ENCODE data around the gene APBA2. TPM values are rescaled to one million over a fixed set of nuclear protein-coding genes. Genes with fewer than 3 reads are reported as not detected.

Gene APBA2
- polyA plus RNA-seq, 2 of the 4 experiments (the other 2 are of a cell fraction) = 11.4 to 12.6 TPM

- FAIRE-seq = no peak
- POLR2A ChIA-PET = no interaction called here
- DNase-seq (ENCODE audit: low read depth in 1 of 2, low spot score in 1 of 2) = no peak
- ATAC-seq = no peak
- TF ChIP-seq ELK1 (IDR thresholded peaks at IDR 0.05; ENCODE audit: low read depth, low read length) (no peak), KDM5A (IDR thresholded peaks at IDR 0.05) (no peak), RCOR1 (IDR thresholded peaks at IDR 0.05; ENCODE audit: low read depth, low read length) (no peak), SMC3 (IDR thresholded peaks at IDR 0.05) (no peak), CHD4 (IDR thresholded peaks at IDR 0.05; ENCODE audit: borderline replicate concordance) (no peak), ZFP36 (IDR thresholded peaks at IDR 0.05; ENCODE audit: borderline replicate concordance, partially characterized antibody) (no peak), TFCP2L1 (CRISPR knock-in tag; IDR thresholded peaks at IDR 0.05) (no peak), CBX8 (IDR thresholded peaks at IDR 0.05) (no peak), TP53 (CRISPR knock-in tag; IDR thresholded peaks at IDR 0.05) (no peak), PBX3 (IDR thresholded peaks at IDR 0.05) (no peak), FOXS1 (CRISPR knock-in tag; IDR thresholded peaks at IDR 0.05) (no peak), USF2 (IDR thresholded peaks at IDR 0.05) (no peak), HOXB13 (CRISPR knock-in tag; IDR thresholded peaks at IDR 0.05; ENCODE audit: low read depth) (no peak), JUN (IDR thresholded peaks at IDR 0.05) (no peak), SREBF2 (IDR thresholded peaks at IDR 0.05) (no peak)
- 86% methylated on average over 18 of the region's 18 CpGs for WGBS (ENCODE audit: missing lambda C conversion rate)
- H3K4me3 ChIP-seq = no peak overlapping the region
- no peak overlapping the region for H3K27ac ChIP-seq
- no peaks in the 10 kb centered on the region; the same call in 2 of the 3 replicates for H3K9me3 ChIP-seq
- H3K4me1 ChIP-seq = no peaks in the 10 kb centered on the region
- CTCF ChIA-PET = interaction anchor here (0.5 to 1.7 kb wide), 2 partner anchors 20 to 38 kb away, joined by 3 read pairs; no protein-coding TSS in a partner anchor
- H3K4me2 ChIP-seq = no peak overlapping the region
Observed at GRCh38 chr15:29053661-29054131, 167.9 kb downstream of the APBA2 start.

- Histone ChIP-seq H3K27ac (no peak overlapping the region), H3K4me3 (no peak overlapping the region), H3K9me3 (no peaks in the 10 kb centered on the region; the same call in 2 of the 3 replicates), H3K4me1 (no peaks in the 10 kb centered on the region), H3K4me2 (no peak overlapping the region)
- ChIA-PET CTCF (no interaction called here), POLR2A (no interaction called here)
- no peak for FAIRE-seq
- no peak for ATAC-seq
- no peak for TF ChIP-seq MAFK (IDR thresholded peaks at IDR 0.05; ENCODE audit: partially characterized antibody)
- no peak for TF ChIP-seq REST (IDR thresholded peaks at IDR 0.05)
- no peak for TF ChIP-seq FOSL2 (IDR thresholded peaks at IDR 0.05)
- TF ChIP-seq FOSL2 (CRISPR knock-in tag; IDR thresholded peaks at IDR 0.05) = no peak
- no peak for TF ChIP-seq KDM1A (IDR thresholded peaks at IDR 0.05; ENCODE audit: low read depth)
- no peak for TF ChIP-seq CHD2 (IDR thresholded peaks at IDR 0.05; ENCODE audit: low read length, partially characterized antibody)
- no peak for TF ChIP-seq MAX (IDR thresholded peaks at IDR 0.05)
- no peak for TF ChIP-seq MYC (IDR thresholded peaks at IDR 0.05; ENCODE audit: borderline replicate concordance, low read length)
- no peak for TF ChIP-seq ZSCAN20 (CRISPR knock-in tag; IDR thresholded peaks at IDR 0.05)
- no peak for TF ChIP-seq FOXS1 (CRISPR knock-in tag; IDR thresholded peaks at IDR 0.05)
- no peak for TF ChIP-seq POLR2A (IDR thresholded peaks at IDR 0.05; ENCODE audit: low read length)
- TF ChIP-seq FOSB (CRISPR knock-in tag; IDR thresholded peaks at IDR 0.05) = no peak
- TF ChIP-seq ATOH8 (CRISPR knock-in tag; IDR thresholded peaks at IDR 0.05; ENCODE audit: low read depth) = no peak
- no peak for TF ChIP-seq RCOR1 (IDR thresholded peaks at IDR 0.05; ENCODE audit: low read depth, low read length)
- TF ChIP-seq MAZ (IDR thresholded peaks at IDR 0.05; ENCODE audit: borderline replicate concordance, low read depth, low read length) = no peak
- no peak for TF ChIP-seq HOXA7 (CRISPR knock-in tag; IDR thresholded peaks at IDR 0.05)
- no peak for TF ChIP-seq TFCP2L1 (CRISPR knock-in tag; IDR thresholded peaks at IDR 0.05)
- no peak for DNase-seq (ENCODE audit: low read depth in 1 of 2, low spot score in 1 of 2)
- 91% methylated on average over 25 of the region's 34 CpGs for WGBS (ENCODE audit: missing lambda C conversion rate)
Observed at GRCh38 chr15:29054171-29055045, 168.6 kb downstream of the APBA2 start.
